Spleen (tissue), 11 donors: ENCODE results near the gene NR1D2. TPM values are rescaled to one million over a fixed set of nuclear protein-coding genes. Genes with fewer than 3 reads are reported as not detected.
"Not testable (repeated sequence)": the region's sequence is repeated elsewhere in the genome, so short reads cannot be mapped to it uniquely, and the experiment has no call there.

Experiments used
- DNase-seq: peaks from one replicate; pipeline ENCODE4 v3.0.0-alpha.2; 2020
- H3K27ac ChIP-seq, 8 donors: fragments of 200-600 bp; sonication (generic) in 7 of 8; 1 replicate in 4 of 8; 2 replicates in 4 of 8; pipeline versions ENCODE4 v1.5.0 to v1.8.0; 2016 to 2021; ENCODE audit warnings: inconsistent platforms in 4 of 8, mild to moderate bottlenecking in 4 of 8, moderate library complexity in 1 of 8
- H3K27me3 ChIP-seq, 7 donors: fragments of 200-600 bp; sonication (generic) in 6 of 7; replicated peaks in 1 of 7; 1 replicate in 4 of 7; 2 replicates in 3 of 7; pipeline versions ENCODE4 v1.5.0 to v1.8.0; 2016 to 2021; ENCODE audit warnings: inconsistent platforms in 3 of 7, mild to moderate bottlenecking in 1 of 7
- H3K36me3 ChIP-seq, 6 donors: fragments of 200-600 bp; sonication (generic) in 5 of 6; 1 replicate in 4 of 6; 2 replicates in 2 of 6; pipeline versions ENCODE4 v1.5.0 to v1.8.0; 2016 to 2021; ENCODE audit warnings: inconsistent platforms in 2 of 6
- H3K4me1 ChIP-seq, 6 donors: fragments of 200-600 bp; sonication (generic) in 5 of 6; 1 replicate in 3 of 6; 2 replicates in 3 of 6; pipeline versions ENCODE4 v1.5.0 to v1.8.0; 2016 to 2021; ENCODE audit warnings: inconsistent platforms in 3 of 6
- H3K4me3 ChIP-seq, 8 donors: fragments of 200-600 bp; sonication (generic) in 7 of 8; 1 replicate in 4 of 8; 2 replicates in 4 of 8; pipeline versions ENCODE4 v1.5.0 to v1.8.0; 2016 to 2021; ENCODE audit warnings: inconsistent platforms in 4 of 8, mild to moderate bottlenecking in 4 of 8, moderate library complexity in 2 of 8
- H3K9me3 ChIP-seq, 8 donors: fragments of 200-600 bp; sonication (generic) in 7 of 8; 1 replicate in 4 of 8; 2 replicates in 4 of 8; pipeline versions ENCODE4 v1.5.0 to v1.8.0; 2016 to 2021; ENCODE audit warnings: inconsistent platforms in 4 of 8
- CTCF ChIP-seq, 11 experiments: fragments of 200-600 bp in 7 of 11; fragments of 450-650 bp in 4 of 11; sonication (generic) in 4 of 11; IDR thresholded peaks in 8 of 11; conservative IDR thresholded peaks in 3 of 11; 1 replicate in 7 of 11; 2 replicates in 4 of 11; pipeline versions ENCODE4 v1.4.0 to v1.8.0; 2016 to 2021; ENCODE audit warnings: antibody characterized with exemption in 11 of 11, inconsistent platforms in 4 of 11, mild to moderate bottlenecking in 1 of 11
- POLR2A ChIP-seq, 3 donors: fragments of 450-650 bp; IDR thresholded peaks; one replicate each; pipeline ENCODE4 v1.5.1; 2017; ENCODE audit warnings: antibody characterized with exemption in 3 of 3, mild to moderate bottlenecking in 1 of 3
- POLR2AphosphoS5 ChIP-seq, 3 donors: sonication (generic); formaldehyde crosslinking; IDR thresholded peaks; one replicate each; pipeline ENCODE4 v1.5.1; 2017; ENCODE audit warnings: antibody characterized with exemption in 3 of 3
- WGBS, 5 donors: extraction: QIAGEN DNeasy Blood & Tissue Kit in 3 of 5; methylation state at CpG; one replicate each; pipeline versions ENCODE4 v1.1.5 to v1.1.7; 2013 to 2018; 5-methylcytosine and 5-hydroxymethylcytosine counted together
- intact Hi-C: fragments of 100-400 bp; cut with DNase I; formaldehyde crosslinking; loops from one replicate; pipeline ENCODE4 v1.15.0; 2023; ENCODE audit warnings: low total_unique reads
- polyA plus RNA-seq, 3 donors: library from polyadenylated mRNA; stranded (reverse); fragments of 200-250 nt; gene quantifications; one replicate each; pipeline ENCODE4 v1.2.1, GENCODE V29; 2013
- total RNA-seq, 7 donors: library from RNA; depleted of rRNA in 3 of 7; stranded (reverse); fragments of >200 nt in 3 of 7; fragmentation: NEBNext Ultra II Directional in 4 of 7; extraction: Animal tissue kit (Norgen Biotek cat#: 25700) in 4 of 7; gene quantifications; one replicate each; pipeline versions ENCODE4 v1.1.0 to v1.2.1, GENCODE V29; 2016 to 2021
- donor health status: healthy with polysubstance abuse.
- donor health status: DM: no; HTN: no; CAD: no; lungs with moderate emphysema.
- donor health status: DM: no; HTN: no; CAD: no.
- donor health status: Bipolar disorder and iron deficiency.
- donor health status: healthy.
- donor health status: DM: no; HTN: no; CAD: no.
- donor health status: DM: yes; HTN: yes; CAD: no.

Gene NR1D2
- total and polyA plus RNA-seq, 10 donors: 6.1 to 44.4 (median 33.3) TPM

- Histone ChIP-seq H3K9me3 (peaks cover 0 to 3% (median 0%) of the 10 kb centered on the region in 8 donors), H3K27me3 (no peaks in the 10 kb centered on the region)
- TF ChIP-seq CTCF (IDR thresholded peaks at IDR 0.05 in 8 of 11, conservative IDR thresholded peaks at IDR 0.05 in 3 of 11) (no peak), POLR2A (IDR thresholded peaks at IDR 0.05) (no peak), POLR2AphosphoS5 (IDR thresholded peaks at IDR 0.05) (no peak)
Measured at GRCh38 chr3:24005669-24006068, 60.6 kb downstream of the NR1D2 start.

GRCh38 chr3:24010834-24011233 lies 65.7 kb downstream of the NR1D2 start:
- 79 to 87% (median 85%) methylated on average over 8 of the region's 8 CpGs for WGBS, 5 donors
- H3K27me3 ChIP-seq, intact Hi-C loops: not testable (repeated sequence)

More at GRCh38 chr3:24005669-24006068, 60.6 kb downstream of the NR1D2 start:
- Histone ChIP-seq H3K36me3 (no peaks in the 10 kb centered on the region), H3K4me3 (no peak overlapping the region), H3K27ac (no peak overlapping the region), H3K4me1 (no peaks in the 10 kb centered on the region)
- intact Hi-C loops: no loop called here
- DNase-seq: no peak
- WGBS, 5 donors: 91 to 96% (median 93%) methylated on average over 8 of the region's 8 CpGs

GRCh38 chr3:24012589-24013269 lies 67.6 kb downstream of the NR1D2 start:
- no peaks in the 10 kb centered on the region for H3K9me3 ChIP-seq
- no peak for TF ChIP-seq CTCF (IDR thresholded peaks at IDR 0.05 in 8 of 11, conservative IDR thresholded peaks at IDR 0.05 in 3 of 11)
- TF ChIP-seq POLR2AphosphoS5 (IDR thresholded peaks at IDR 0.05): no peak
- TF ChIP-seq POLR2A (IDR thresholded peaks at IDR 0.05): no peak
- DNase-seq: no peak
- no peaks in the 10 kb centered on the region for H3K36me3 ChIP-seq
- intact Hi-C loops: no loop called here
- no peaks in the 10 kb centered on the region for H3K27me3 ChIP-seq
- no peaks in the 10 kb centered on the region for H3K4me1 ChIP-seq
- no peak overlapping the region for H3K4me3 ChIP-seq
- H3K27ac ChIP-seq: no peak overlapping the region
- 39 to 53% (median 43%) methylated on average over 2 of the region's 2 CpGs for WGBS, 5 donors

More at GRCh38 chr3:24010834-24011233, 65.7 kb downstream of the NR1D2 start:
- not testable (repeated sequence) for H3K4me3 ChIP-seq, DNase-seq, H3K27ac ChIP-seq, H3K36me3 ChIP-seq, H3K9me3 ChIP-seq, H3K4me1 ChIP-seq

GRCh38 chr3:24017305-24017704 lies 72.2 kb downstream of the NR1D2 start:
- intact Hi-C loops: no loop called here

More at GRCh38 chr3:24017305-24017704, 72.2 kb downstream of the NR1D2 start:
- H3K36me3 ChIP-seq: no peaks in the 10 kb centered on the region
- no peak overlapping the region for H3K4me3 ChIP-seq
- TF ChIP-seq POLR2A (IDR thresholded peaks at IDR 0.05) (no peak), POLR2AphosphoS5 (IDR thresholded peaks at IDR 0.05) (no peak), CTCF (IDR thresholded peaks at IDR 0.05 in 8 of 11, conservative IDR thresholded peaks at IDR 0.05 in 3 of 11) (no peak)
- H3K4me1 ChIP-seq: no peaks in the 10 kb centered on the region
- no peaks in the 10 kb centered on the region for H3K9me3 ChIP-seq
- H3K27ac ChIP-seq: no peak overlapping the region
- no peaks in the 10 kb centered on the region for H3K27me3 ChIP-seq
- DNase-seq: no peak
